OCI-LY7 (cell line): ENCODE data around the gene CYP4F11. TPM values are rescaled to one million over a fixed set of nuclear protein-coding genes. Genes with fewer than 3 reads are reported as not detected.
"Not testable (repeated sequence)": the region's sequence is repeated elsewhere in the genome, so short reads cannot be mapped to it uniquely, and the experiment has no call there.

Experiments used
- BruUV-seq: library from RNA; stranded (reverse); fragments of 400-500 nt; replicated peaks from 2 replicates; lab custom pipeline; 2021; lab: Mats Ljungman, UMichigan
- CTCF ChIA-PET: fragments of 300-600 bp; sonication (Branson Sonifier 250); formaldehyde crosslinking; loops from one replicate; lab custom pipeline; 2022; ENCODE audit warnings: antibody characterized with exemption; ENCODE audit not compliant: unreplicated experiment; lab: Charles Lee
- POLR2A ChIA-PET: fragments of 300-600 bp; sonication (Branson Sonifier 250); formaldehyde crosslinking; loops from one replicate; lab custom pipeline; 2022; ENCODE audit warnings: antibody characterized with exemption; lab: Charles Lee
- DNase-seq: peaks from one replicate; pipeline ENCODE4 v3.0.0-alpha.2; 2015; ENCODE audit warnings: low spot score
- H2AFZ ChIP-seq: fragments of 200-600 bp; sonication (generic), shearing (Covaris generic); 2 replicates; pipeline ENCODE4 v1.6.1; 2014; ENCODE audit warnings: mild to moderate bottlenecking, antibody characterized with exemption, low read length, moderate library complexity
- H3K27ac ChIP-seq: fragments of 200-600 bp; sonication (generic); 2 replicates; pipeline ENCODE4 v1.5.1; 2014; ENCODE audit warnings: mixed run types, low read depth, mild to moderate bottlenecking, moderate library complexity, low read length, inconsistent platforms; ENCODE audit not compliant: poor library complexity, severe bottlenecking
- H3K36me3 ChIP-seq: fragments of 200-600 bp; sonication (generic); 2 replicates; pipeline ENCODE4 v1.6.1; 2014; ENCODE audit warnings: mild to moderate bottlenecking, antibody characterized with exemption, low read length, moderate library complexity, mixed read lengths; ENCODE audit not compliant: insufficient read depth
- H3K4me1 ChIP-seq: fragments of 200-600 bp; sonication (generic); 2 replicates; pipeline ENCODE4 v1.5.1; 2014; ENCODE audit warnings: mild to moderate bottlenecking, low read length; ENCODE audit not compliant: insufficient read depth, poor library complexity, severe bottlenecking
- H3K4me2 ChIP-seq: fragments of 200-600 bp; sonication (generic); 2 replicates; pipeline ENCODE4 v1.6.1; 2014; ENCODE audit warnings: mild to moderate bottlenecking, low read length
- H3K4me3 ChIP-seq: fragments of 200-600 bp; sonication (generic); 2 replicates; pipeline ENCODE4 v1.5.1; 2014; ENCODE audit warnings: mild to moderate bottlenecking, low read depth, low read length; ENCODE audit not compliant: poor library complexity, severe bottlenecking
- H3K79me2 ChIP-seq: fragments of 200-600 bp; sonication (generic); 2 replicates; pipeline ENCODE4 v1.6.1; 2016; ENCODE audit warnings: low read depth, mild to moderate bottlenecking, low read length, moderate library complexity, mixed read lengths; ENCODE audit not compliant: insufficient read depth
- H3K9me2 ChIP-seq: fragments of 200-600 bp; sonication (generic); 2 replicates; pipeline ENCODE4 v1.6.1; 2016; ENCODE audit warnings: mild to moderate bottlenecking, low read length, mixed read lengths; ENCODE audit not compliant: insufficient read depth
- H3K9me3 ChIP-seq: fragments of 200-600 bp; sonication (generic); 2 replicates; pipeline ENCODE4 v1.6.1; 2014; ENCODE audit warnings: mild to moderate bottlenecking, mixed run types, low read length, mixed read lengths
- H4K20me1 ChIP-seq: fragments of 200-600 bp; sonication (generic); 2 replicates; pipeline ENCODE4 v1.6.1; 2014; ENCODE audit warnings: mild to moderate bottlenecking, antibody characterized with exemption, low read length, moderate library complexity, mixed read lengths; ENCODE audit not compliant: insufficient read depth
- EZH2phosphoT487 ChIP-seq: fragments of 200-600 bp; sonication (generic); IDR thresholded peaks from 2 replicates; pipeline ENCODE4 v1.6.1; 2018; ENCODE audit warnings: low read depth, borderline replicate concordance, mild to moderate bottlenecking, mixed run types, antibody characterized with exemption, low read length, moderate library complexity, mixed read lengths
- intact Hi-C: fragments of 100-400 bp; cut with micrococcal nuclease; formaldehyde crosslinking; loops from one replicate; pipeline ENCODE4 v1.10.0; 2022; ENCODE audit not compliant: unreplicated experiment
- total RNA-seq, 2 experiments: library from RNA; depleted of rRNA in 1 of 2; stranded (reverse); fragments of >200 nt in 1 of 2; shearing (Covaris generic) in 1 of 2; gene quantifications; 2 replicates each; pipeline ENCODE4 v1.2.3, GENCODE V29; 2014 to 2022
- TF ChIP-seq, protein P1 (sequence below): fragments of 200-600 bp; sonication (generic); conservative IDR thresholded peaks from 2 replicates; pipeline ENCODE4 v1.5.1; 2014; ENCODE audit warnings: mild to moderate bottlenecking, antibody characterized with exemption, low read length, moderate library complexity, mixed read lengths

The CYP4F11 gene
- total RNA-seq, 2 experiments from 2014 or later = 0.22 to 0.25 TPM

DNA sequence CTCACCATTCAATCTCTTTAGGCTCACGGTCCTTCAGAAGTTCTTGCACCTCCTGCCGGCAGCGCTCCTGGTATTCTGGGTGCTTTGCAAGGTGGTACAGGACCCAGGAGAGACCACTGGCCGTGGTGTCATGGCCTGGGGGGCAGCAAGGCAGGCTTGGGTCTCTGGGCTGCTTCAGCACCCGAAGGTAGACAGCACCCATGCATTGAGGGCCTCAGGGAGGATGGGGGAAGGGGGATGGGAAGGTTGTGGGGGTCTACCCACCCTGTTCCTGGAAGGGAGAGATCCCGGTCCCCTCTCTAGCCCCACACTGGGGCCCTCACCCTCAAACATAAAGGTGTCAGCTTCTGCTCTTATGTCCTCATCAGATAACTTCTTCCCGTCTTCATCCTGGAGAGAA lies 48.4 kb downstream of the CYP4F11 start:
- TF ChIP-seq, protein P1, sequence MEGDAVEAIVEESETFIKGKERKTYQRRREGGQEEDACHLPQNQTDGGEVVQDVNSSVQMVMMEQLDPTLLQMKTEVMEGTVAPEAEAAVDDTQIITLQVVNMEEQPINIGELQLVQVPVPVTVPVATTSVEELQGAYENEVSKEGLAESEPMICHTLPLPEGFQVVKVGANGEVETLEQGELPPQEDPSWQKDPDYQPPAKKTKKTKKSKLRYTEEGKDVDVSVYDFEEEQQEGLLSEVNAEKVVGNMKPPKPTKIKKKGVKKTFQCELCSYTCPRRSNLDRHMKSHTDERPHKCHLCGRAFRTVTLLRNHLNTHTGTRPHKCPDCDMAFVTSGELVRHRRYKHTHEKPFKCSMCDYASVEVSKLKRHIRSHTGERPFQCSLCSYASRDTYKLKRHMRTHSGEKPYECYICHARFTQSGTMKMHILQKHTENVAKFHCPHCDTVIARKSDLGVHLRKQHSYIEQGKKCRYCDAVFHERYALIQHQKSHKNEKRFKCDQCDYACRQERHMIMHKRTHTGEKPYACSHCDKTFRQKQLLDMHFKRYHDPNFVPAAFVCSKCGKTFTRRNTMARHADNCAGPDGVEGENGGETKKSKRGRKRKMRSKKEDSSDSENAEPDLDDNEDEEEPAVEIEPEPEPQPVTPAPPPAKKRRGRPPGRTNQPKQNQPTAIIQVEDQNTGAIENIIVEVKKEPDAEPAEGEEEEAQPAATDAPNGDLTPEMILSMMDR = no peak
- no peak for TF ChIP-seq EZH2phosphoT487
- POLR2A ChIA-PET = no interaction called here
- Histone ChIP-seq H3K36me3 (no peaks in the 10 kb centered on the region), H3K4me2 (no peak overlapping the region), H3K27ac (no peak overlapping the region), H3K9me3 (no peaks in the 10 kb centered on the region), H3K4me1 (no peaks in the 10 kb centered on the region), H3K79me2 (no peaks in the 10 kb centered on the region), H4K20me1 (no peaks in the 10 kb centered on the region), H2AFZ (no peak overlapping the region), H3K9me2 (no peaks in the 10 kb centered on the region), H3K4me3 (no peak overlapping the region)
- intact Hi-C loops = no loop called here
- no peak for DNase-seq
- CTCF ChIA-PET = no interaction called here
- BruUV-seq = no TSS peak

DNA sequence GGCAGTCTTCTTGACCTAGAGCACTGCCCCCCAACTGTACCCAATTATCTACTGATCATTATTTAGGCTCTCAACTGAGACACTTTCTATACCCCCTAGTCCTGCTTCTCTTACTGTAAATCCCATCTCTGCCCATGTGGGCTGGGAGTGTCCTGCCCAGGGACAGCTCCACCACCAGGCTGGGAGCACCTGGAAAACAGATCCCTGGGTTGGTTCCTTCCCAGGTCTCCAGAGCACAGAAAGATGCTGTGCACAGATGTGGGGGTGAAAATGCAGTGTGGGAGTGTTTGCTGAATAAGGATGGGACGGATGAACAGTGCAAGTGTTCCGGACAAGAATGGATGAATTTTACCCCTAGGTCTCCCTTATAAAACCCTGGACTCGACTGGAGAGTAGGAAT lies 49.2 kb downstream of the CYP4F11 start:
- intact Hi-C loops = no loop called here

DNA sequence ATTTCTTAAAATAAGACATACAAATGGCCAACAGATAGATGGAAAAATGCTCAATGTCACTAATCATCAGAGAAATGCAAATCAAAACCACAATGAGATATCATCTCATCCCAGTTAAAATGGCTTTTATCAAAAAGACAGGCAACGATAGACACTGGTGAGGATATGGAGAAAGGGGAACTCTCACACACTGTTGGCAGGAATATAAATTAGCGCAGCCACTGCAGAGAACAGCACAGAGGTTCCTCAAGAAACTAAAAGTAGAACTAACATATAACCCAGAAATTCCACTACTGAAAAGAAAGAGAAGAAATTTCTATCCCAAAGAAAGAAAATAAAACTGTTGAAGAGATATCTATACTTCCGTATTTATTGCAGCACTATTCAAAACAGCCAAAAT lies 51.0 kb downstream of the CYP4F11 start:
- H3K27ac ChIP-seq, H3K4me3 ChIP-seq, BruUV-seq, H2AFZ ChIP-seq, H4K20me1 ChIP-seq, intact Hi-C loops, H3K9me3 ChIP-seq, H3K9me2 ChIP-seq, POLR2A ChIA-PET, H3K36me3 ChIP-seq, H3K4me1 ChIP-seq, DNase-seq, H3K4me2 ChIP-seq, CTCF ChIA-PET, H3K79me2 ChIP-seq: not testable (repeated sequence)

More for the DNA sequence above, 49.2 kb downstream of the CYP4F11 start:
- H3K9me2 ChIP-seq = no peaks in the 10 kb centered on the region
- no peaks in the 10 kb centered on the region for H4K20me1 ChIP-seq
- ChIA-PET CTCF (no interaction called here), POLR2A (no interaction called here)
- H3K4me2 ChIP-seq = no peak overlapping the region
- DNase-seq = no peak
- H3K4me1 ChIP-seq = no peaks in the 10 kb centered on the region
- no peaks in the 10 kb centered on the region for H3K79me2 ChIP-seq
- no TSS peak for BruUV-seq
- H2AFZ ChIP-seq = no peak overlapping the region
- no peak overlapping the region for H3K27ac ChIP-seq
- H3K36me3 ChIP-seq = no peaks in the 10 kb centered on the region
- no peak overlapping the region for H3K4me3 ChIP-seq
- no peaks in the 10 kb centered on the region for H3K9me3 ChIP-seq
- no peak for TF ChIP-seq EZH2phosphoT487
- TF ChIP-seq, protein P1 = no peak
